HG02981 (cell line): ENCODE measurements around the gene MBP.
"Not testable (repeated sequence)": the region's sequence is repeated elsewhere in the genome, so short reads cannot be mapped to it uniquely, and the experiment has no call there.

Experiments
- ATAC-seq: cut with Tn5 transposase; IDR thresholded peaks from one replicate; pipeline ENCODE4 v1.9.1; 2021; ENCODE audit warnings: mild to moderate bottlenecking, moderate library complexity; ENCODE audit not compliant: unreplicated experiment

Gene MBP

DNA sequence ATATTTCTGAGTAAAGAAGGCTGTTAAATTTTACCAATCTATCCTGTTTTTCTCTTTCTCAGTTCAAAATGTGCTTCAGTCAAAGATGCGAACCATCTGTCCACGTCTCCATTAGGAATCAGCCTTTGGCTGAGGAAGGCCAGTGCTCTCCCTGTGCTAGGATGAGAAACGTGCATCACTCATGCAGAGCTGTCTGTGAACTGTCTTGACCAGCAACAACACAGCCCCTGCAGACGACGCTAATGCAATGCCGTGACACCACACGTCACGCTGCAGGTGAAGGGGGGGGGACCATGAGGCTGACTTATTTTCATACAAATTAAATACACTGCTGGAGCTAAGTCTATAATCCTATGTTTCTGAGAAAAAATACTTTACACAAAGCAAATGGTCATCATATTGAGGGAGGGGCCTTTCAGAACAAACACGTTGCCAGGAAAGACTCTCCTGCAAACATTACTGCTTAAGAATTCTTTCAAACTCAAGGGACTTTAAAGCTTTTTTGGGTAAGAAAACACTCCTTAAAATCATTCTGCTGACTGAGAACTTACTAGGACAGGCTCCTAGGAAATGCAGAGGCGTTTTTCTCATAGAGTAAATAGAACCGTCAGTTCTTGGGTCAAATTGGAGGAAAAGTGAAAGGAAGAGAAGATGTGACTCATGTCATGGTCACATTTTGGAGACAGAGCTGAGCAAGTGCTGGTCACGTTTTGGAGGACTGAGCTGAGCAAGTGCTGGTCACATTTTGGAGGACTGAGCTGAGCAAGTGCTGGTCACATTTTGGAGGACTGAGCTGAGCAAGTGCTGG, 97.0 kb downstream of the MBP start:
- no peak for ATAC-seq

DNA sequence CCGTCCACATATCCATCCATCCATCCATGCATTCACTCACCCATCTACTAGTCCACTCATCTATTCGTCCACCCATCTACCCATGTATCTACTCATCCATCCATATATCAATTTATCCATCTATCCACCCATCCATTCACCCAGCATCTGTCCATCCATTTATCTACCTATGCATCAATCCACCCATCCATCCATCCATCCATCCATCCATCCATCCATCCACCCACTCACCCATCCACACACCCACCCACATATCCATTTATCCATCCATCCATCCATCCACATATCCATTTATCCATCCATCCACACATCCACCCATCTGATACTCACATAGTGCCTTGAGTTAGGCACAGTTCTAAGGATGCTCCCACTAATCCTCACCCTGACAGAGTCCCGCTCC, 99.0 kb downstream of the MBP start:
- ATAC-seq, result no peak

DNA sequence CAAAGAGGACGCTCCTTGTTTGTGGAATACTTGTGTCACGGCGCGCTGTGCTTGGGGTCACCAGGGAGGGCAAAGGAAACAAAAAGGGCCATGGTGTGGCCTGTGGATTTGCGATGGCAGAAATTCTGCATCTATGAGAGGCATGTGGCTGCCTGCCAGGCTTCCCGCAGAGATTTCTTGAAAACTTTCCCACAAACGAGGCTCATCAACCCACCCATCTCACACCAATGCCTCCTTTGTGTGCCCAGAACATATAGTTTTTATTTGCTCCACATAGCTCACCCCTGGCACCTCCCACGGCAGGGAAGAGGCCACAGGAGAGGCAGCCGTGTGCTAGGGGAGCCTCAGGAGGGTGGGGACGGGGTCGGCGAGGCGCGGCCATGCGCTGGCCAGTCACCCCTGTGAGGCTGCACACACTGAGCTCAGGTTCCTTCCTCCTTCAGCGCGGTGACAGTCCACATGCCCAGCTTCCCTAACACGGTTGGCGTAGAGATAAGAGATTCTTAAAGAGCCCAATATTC, 100.3 kb downstream of the MBP start:
- no peak for ATAC-seq

- ATAC-seq, result no peak
Measured at GRCh38 chr18:77031662-77032061, 100.9 kb downstream of the MBP start.

- no peak for ATAC-seq
Measured at GRCh38 chr18:77030201-77030600, 102.4 kb downstream of the MBP start.

DNA sequence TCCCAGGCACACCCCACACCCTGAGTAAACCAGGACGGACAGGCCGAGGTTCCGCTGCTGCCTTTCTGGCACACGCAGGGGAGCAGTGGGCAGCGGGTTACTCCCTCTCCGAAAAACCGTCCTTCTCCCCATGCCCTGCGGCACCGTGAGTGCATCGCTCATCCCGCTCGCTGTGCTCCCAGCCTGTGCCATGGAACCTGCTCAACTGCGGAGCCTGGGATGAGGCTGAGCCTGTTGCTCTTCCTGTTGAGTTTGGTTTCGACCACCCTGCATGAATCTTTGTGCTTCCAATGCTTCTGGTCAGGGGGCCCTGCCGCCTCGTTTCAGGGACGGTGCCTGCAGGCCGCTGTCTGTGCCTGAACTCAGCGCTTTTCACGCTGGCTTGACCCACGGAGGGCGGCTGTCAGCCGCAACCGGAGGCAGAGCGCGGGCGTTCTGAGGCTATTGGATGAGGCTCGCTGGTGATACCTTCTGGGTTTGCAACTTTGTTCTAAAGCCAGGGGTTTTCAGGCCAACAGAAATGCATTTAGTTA, 106.7 kb downstream of the MBP start:
- ATAC-seq, result no peak

DNA sequence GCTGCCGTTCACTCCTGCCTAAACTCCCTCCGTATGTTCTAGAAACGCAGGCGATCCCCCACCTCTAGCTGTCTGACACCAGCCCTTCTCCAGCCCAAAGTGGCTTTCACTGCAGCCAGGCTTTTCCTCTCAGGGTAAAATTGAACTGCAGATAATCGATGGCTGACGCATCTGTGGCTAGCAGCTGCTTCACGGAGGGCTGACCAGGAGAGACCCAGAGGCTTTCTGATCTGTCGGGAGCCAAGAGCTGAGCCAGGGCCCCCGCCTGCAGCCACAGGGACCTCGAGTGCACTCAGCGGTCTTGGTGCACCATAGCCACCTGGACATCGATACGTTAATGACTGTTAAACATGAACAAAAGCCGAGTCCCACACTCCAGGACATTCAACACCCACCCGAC, 107.5 kb downstream of the MBP start:
- ATAC-seq, result no peak

GRCh38 chr18:77024476-77024875, 108.1 kb downstream of the MBP start:
- ATAC-seq, result no peak

DNA sequence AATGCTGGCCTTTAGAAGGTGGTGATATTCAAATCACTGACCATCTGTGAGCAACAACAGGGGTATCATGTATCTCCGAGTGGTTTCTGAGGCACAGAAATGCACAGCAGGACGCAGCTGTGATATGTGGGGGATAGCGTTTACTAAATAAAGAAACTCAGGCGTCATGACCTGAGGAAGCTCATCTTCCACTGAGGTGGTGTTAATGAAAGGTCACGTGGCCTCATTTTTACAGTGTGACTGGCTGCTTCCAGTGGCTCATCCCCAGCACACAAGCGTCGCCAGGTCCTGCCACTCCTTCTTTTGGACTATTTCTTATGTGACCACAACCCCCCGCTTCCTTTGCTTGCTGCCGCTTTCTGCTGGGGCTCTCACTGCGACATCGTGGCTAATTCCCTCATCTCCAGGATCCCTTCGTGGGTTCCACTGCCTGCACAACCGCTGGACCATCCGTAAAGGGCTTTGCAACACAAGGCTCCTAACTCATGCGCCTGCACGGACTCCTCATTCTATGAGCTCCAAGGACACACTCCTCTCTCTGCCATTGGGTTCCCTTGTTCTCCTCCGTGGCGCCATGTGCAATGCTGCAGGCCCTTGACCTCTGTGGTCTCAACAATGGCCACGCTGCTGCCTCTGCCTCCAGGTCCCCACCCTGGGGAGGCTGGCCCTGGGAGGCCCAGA, 109.3 kb downstream of the MBP start:
- ATAC-seq, result no peak

GRCh38 chr18:77022556-77022955, 110.0 kb downstream of the MBP start:
- ATAC-seq, result no peak

GRCh38 chr18:77022116-77022515, 110.5 kb downstream of the MBP start:
- no peak for ATAC-seq

GRCh38 chr18:77021478-77021877, 111.1 kb downstream of the MBP start:
- ATAC-seq, result not testable (repeated sequence)

DNA sequence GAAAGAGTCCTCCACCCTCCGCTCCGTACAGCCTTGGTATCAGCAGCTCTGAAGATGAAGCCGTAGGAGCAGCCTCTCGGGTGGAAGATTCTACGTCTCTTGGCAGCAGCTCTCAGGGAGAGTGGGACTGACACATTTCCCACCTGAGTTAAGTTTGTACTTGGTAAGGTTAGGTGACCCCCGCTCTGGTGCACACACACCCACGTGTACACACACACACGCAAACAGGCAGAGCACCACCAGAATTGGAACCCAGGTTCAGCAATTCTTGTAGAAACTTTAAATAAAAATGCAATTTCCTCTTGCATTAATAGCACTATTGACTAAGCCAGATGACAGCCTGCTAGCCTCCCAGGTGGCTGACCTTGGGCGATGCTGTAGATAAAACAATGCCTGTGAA, 111.5 kb downstream of the MBP start:
- no peak for ATAC-seq

DNA sequence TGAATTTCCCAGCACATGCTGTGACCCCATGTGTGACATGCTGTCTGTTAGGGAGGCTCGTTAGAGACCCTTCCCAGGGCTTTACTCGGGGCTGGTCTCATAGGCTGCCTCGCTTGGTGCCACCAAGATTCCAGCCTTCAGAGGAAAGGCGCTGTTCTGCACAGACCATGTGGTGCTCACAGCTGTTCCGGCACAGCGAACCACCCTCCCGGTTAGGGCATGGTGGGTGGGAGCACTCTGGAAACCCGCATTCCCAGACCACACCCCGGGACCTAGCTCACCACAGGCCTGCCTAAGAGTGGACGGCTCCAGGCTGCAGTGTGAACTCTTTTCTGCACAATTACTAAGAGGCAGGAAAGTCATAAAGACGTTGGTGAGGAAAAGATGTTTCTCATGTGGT, 112.0 kb downstream of the MBP start:
- no peak for ATAC-seq

GRCh38 chr18:77019641-77020040, 112.9 kb downstream of the MBP start:
- ATAC-seq, result no peak

- ATAC-seq, result not testable (repeated sequence)
Measured at GRCh38 chr18:77018650-77019049, 113.9 kb downstream of the MBP start.

- no peak for ATAC-seq
Measured at GRCh38 chr18:77017355-77017754, 115.2 kb downstream of the MBP start.

GRCh38 chr18:77016936-77017335, 115.6 kb downstream of the MBP start:
- ATAC-seq, result no peak

- no peak for ATAC-seq
Measured at GRCh38 chr18:77015771-77016710, 116.5 kb downstream of the MBP start.

DNA sequence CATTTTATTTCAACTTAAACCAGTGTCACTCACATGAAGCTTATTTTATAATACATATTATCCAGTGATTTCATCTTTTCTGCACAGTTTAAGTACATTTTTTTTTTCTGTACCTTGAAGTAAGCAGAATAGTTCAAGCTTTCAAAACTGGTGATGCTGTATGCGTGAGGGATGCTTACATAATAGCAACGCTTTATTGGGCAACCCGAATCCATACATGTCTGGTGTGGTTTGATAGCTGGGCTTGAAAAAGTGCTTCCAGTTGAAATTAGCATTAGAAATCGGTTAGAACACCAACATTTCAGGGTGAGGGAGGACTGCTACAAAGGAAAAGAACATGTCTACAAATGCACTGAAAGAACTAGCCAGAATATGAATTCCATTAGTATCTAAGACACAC, 117.4 kb downstream of the MBP start:
- no peak for ATAC-seq

- no peak for ATAC-seq
Measured at GRCh38 chr18:77014538-77014937, 118.0 kb downstream of the MBP start.
